ENCODE measurements around the gene MISP3.

DNA sequence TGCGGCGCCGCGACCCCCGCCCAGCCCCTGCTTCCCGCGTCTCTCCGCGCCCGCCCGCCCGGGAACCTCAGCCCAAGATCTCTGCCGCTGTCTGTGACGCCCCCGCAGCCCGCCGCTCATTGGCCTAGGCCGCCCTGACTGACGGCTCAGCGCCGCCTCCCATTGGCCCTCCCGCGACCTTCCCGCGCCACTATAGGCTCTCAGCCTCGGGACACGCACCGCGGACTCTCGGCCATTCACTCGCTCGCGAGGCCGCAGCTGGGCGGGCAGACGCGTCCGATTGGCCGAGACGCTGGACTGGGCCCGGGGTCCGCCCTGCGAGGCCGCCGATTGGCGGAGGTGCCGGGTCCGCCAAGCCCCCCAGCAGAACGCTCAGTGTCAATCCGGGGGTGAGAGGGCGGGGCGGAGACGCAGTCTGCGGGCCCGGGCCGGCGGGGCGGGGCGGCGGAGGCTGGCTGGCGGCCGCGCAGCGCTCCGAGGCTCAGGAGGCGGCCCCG is 45.1 kb downstream of the MISP3 start, which contains the start of gene PRKACA:
- TF ChIP-seq, protein P1, sequence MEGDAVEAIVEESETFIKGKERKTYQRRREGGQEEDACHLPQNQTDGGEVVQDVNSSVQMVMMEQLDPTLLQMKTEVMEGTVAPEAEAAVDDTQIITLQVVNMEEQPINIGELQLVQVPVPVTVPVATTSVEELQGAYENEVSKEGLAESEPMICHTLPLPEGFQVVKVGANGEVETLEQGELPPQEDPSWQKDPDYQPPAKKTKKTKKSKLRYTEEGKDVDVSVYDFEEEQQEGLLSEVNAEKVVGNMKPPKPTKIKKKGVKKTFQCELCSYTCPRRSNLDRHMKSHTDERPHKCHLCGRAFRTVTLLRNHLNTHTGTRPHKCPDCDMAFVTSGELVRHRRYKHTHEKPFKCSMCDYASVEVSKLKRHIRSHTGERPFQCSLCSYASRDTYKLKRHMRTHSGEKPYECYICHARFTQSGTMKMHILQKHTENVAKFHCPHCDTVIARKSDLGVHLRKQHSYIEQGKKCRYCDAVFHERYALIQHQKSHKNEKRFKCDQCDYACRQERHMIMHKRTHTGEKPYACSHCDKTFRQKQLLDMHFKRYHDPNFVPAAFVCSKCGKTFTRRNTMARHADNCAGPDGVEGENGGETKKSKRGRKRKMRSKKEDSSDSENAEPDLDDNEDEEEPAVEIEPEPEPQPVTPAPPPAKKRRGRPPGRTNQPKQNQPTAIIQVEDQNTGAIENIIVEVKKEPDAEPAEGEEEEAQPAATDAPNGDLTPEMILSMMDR (IDR thresholded peaks at IDR 0.05; ENCODE audit: insufficient read depth, low read depth, low read length): no peak
- TF ChIP-seq EZH2 (IDR thresholded peaks at IDR 0.05; ENCODE audit: insufficient read depth, low read length): peak; percentile 64
